Measurements from ENCODE around the gene BEND3. TPM values are rescaled to one million over a fixed set of nuclear protein-coding genes. Genes with fewer than 3 reads are reported as not detected.

The BEND3 gene
- total and polyA plus RNA-seq, 9 of the 15 experiments (the other 6 are each of a cell fraction or from before 2014, with no cell fraction given): 0.64 to 8.4 (median 3.3) TPM

DNA sequence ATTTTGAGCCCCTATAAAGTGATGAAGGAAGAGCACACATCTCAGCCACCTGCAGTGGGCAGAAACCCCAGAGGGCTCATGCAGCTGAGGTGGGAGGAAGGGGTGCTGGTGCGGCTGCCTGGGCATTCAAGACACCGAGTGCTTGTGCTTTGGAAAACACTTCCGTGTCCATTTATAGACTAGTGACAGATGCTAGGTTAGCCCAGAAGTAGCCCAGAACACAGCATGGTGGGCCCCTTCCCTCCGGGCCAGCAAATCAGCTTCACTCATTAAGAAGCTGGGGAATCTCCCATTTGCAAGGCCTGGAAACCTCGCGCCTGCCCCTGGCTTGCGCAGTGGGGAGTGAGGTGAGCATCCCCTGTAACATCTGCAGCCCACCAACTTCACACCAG, 12.9 kb downstream of the BEND3 start:
- Histone ChIP-seq H3K79me2 (ENCODE audit: control insufficient read depth, insufficient read depth, low read length) (no peaks in the 10 kb centered on the region), H3K4me1 (replicated peaks in 1 of 2; ENCODE audit: control insufficient read depth in 2 of 2, insufficient read depth in 2 of 2, low read length in 2 of 2) (peaks cover 4 to 5% of the 10 kb centered on the region in 2 experiments; a peak in 2 of 5 replicates), H3K9me3 (replicated peaks; ENCODE audit: control insufficient read depth, insufficient read depth, low read depth, low read length) (no peaks in the 10 kb centered on the region), H3K4me3 (no peak overlapping the region), H2AFZ (ENCODE audit: low read depth, low read length) (no peak overlapping the region), H4K20me1 (replicated peaks; ENCODE audit: control insufficient read depth, insufficient read depth, low read length) (0 out of 2 replicates have a peak, but pooled peaks cover 10% of the 10 kb centered on the region), H3K9me1 (ENCODE audit: control insufficient read depth, insufficient read depth, low read length) (no peaks in the 10 kb centered on the region), H3K4me2 (ENCODE audit: insufficient read depth, low read length) (no peak overlapping the region), H3K36me3 (ENCODE audit: control insufficient read depth, insufficient read depth, low read length) (no peaks in the 10 kb centered on the region), H3K27ac (ENCODE audit: extremely low read depth, low read depth, low read length) (no peak overlapping the region), H3K27me3 (ENCODE audit: control insufficient read depth in 2 of 2, insufficient read depth in 2 of 2, low read length in 2 of 2) (no peaks in the 10 kb centered on the region), H3K9ac (ENCODE audit: insufficient read depth in 1 of 2, low read depth in 2 of 2, low read length in 2 of 2) (peak overlapping the region in 1 of 2 experiments; percentile 23; a peak in 1 of 4 replicates)
- WGBS (ENCODE audit: insufficient coverage, low coverage, missing lambda C conversion rate): 82% methylated on average over 7 of the region's 7 CpGs
- CTCF ChIA-PET (ENCODE audit: low intra/inter-chr PET ratio): no interaction called here
- in situ Hi-C loops (cut with MboI) (no loop called here), intact Hi-C loops (cut with micrococcal nuclease) (no loop called here)
- no peak for DNase-seq (ENCODE audit: extremely low read depth in 1 of 4, low spot score in 3 of 4)
- BruUV-seq (replicated peaks): no TSS peak
- no peak for FAIRE-seq
- POLR2A ChIA-PET: interaction anchor here (1.6 kb wide), 1 partner anchor 13 kb away, joined by 11 read pairs; the partner anchor contains the start of gene BEND3
- TF ChIP-seq, protein P1, sequence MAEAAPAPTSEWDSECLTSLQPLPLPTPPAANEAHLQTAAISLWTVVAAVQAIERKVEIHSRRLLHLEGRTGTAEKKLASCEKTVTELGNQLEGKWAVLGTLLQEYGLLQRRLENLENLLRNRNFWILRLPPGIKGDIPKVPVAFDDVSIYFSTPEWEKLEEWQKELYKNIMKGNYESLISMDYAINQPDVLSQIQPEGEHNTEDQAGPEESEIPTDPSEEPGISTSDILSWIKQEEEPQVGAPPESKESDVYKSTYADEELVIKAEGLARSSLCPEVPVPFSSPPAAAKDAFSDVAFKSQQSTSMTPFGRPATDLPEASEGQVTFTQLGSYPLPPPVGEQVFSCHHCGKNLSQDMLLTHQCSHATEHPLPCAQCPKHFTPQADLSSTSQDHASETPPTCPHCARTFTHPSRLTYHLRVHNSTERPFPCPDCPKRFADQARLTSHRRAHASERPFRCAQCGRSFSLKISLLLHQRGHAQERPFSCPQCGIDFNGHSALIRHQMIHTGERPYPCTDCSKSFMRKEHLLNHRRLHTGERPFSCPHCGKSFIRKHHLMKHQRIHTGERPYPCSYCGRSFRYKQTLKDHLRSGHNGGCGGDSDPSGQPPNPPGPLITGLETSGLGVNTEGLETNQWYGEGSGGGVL (CRISPR knock-in tag; IDR thresholded peaks at IDR 0.05): no peak
- no peak for TF ChIP-seq RHOXF2B (CRISPR knock-in tag; conservative IDR thresholded peaks at IDR 0.05)
- TF ChIP-seq SETDB1 (IDR thresholded peaks at IDR 0.05; ENCODE audit: low read length): no peak
- no peak for TF ChIP-seq TCF7L2 (IDR thresholded peaks at IDR 0.05; ENCODE audit: low read depth, low read length)
- TF ChIP-seq ELF1 (tag; IDR thresholded peaks at IDR 0.05): no peak
- no peak for TF ChIP-seq TCF3 (CRISPR knock-in tag; IDR thresholded peaks at IDR 0.05)
- TF ChIP-seq, protein P2, sequence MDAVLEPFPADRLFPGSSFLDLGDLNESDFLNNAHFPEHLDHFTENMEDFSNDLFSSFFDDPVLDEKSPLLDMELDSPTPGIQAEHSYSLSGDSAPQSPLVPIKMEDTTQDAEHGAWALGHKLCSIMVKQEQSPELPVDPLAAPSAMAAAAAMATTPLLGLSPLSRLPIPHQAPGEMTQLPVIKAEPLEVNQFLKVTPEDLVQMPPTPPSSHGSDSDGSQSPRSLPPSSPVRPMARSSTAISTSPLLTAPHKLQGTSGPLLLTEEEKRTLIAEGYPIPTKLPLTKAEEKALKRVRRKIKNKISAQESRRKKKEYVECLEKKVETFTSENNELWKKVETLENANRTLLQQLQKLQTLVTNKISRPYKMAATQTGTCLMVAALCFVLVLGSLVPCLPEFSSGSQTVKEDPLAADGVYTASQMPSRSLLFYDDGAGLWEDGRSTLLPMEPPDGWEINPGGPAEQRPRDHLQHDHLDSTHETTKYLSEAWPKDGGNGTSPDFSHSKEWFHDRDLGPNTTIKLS (IDR thresholded peaks at IDR 0.05; ENCODE audit: borderline replicate concordance, low read depth): no peak
- no peak for TF ChIP-seq PYGO2 (tag; IDR thresholded peaks at IDR 0.05)
- TF ChIP-seq ZNF133 (CRISPR knock-in tag; IDR thresholded peaks at IDR 0.05): no peak
- no peak for TF ChIP-seq GABPB1 (CRISPR knock-in tag; IDR thresholded peaks at IDR 0.05)
- no peak for TF ChIP-seq SP1 (CRISPR knock-in tag; IDR thresholded peaks at IDR 0.05)
- no peak for TF ChIP-seq GABPB2 (CRISPR knock-in tag; conservative IDR thresholded peaks at IDR 0.05)
- TF ChIP-seq, protein P3, sequence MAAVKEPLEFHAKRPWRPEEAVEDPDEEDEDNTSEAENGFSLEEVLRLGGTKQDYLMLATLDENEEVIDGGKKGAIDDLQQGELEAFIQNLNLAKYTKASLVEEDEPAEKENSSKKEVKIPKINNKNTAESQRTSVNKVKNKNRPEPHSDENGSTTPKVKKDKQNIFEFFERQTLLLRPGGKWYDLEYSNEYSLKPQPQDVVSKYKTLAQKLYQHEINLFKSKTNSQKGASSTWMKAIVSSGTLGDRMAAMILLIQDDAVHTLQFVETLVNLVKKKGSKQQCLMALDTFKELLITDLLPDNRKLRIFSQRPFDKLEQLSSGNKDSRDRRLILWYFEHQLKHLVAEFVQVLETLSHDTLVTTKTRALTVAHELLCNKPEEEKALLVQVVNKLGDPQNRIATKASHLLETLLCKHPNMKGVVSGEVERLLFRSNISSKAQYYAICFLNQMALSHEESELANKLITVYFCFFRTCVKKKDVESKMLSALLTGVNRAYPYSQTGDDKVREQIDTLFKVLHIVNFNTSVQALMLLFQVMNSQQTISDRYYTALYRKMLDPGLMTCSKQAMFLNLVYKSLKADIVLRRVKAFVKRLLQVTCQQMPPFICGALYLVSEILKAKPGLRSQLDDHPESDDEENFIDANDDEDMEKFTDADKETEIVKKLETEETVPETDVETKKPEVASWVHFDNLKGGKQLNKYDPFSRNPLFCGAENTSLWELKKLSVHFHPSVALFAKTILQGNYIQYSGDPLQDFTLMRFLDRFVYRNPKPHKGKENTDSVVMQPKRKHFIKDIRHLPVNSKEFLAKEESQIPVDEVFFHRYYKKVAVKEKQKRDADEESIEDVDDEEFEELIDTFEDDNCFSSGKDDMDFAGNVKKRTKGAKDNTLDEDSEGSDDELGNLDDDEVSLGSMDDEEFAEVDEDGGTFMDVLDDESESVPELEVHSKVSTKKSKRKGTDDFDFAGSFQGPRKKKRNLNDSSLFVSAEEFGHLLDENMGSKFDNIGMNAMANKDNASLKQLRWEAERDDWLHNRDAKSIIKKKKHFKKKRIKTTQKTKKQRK (IDR thresholded peaks at IDR 0.05; ENCODE audit: borderline replicate concordance, low read depth, low read length): no peak
- no peak for ATAC-seq
